ENCODE results near the gene HHLA2.

The HHLA2 gene

DNA sequence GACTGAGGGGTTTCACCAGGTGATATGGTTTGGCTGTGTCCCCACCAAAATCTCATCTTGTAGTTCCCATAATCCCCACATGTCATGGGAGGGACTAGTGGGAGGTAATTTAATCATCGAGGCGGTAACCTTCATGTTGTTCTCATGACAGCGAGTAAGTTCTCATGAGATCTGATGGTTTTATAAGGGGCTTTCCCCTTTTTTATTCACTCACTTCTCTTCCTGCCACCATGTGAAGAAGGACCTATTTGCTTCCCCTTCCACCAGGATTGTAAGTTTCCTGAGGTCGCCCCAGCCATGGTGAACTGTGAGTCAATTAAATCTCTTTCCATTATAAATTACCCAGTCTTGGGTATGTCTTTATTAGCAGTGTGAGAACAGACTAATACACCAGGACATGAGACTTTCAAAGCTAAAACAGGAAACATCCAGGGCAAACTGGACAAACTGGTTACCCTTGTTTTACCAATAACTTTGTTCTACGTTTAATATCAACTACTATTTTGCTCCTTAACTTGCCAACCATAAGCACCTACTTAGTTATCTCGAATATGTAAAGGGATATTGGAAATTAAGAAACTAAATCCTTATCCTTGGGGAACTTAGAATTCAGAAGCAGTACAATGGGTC lies 115.9 kb downstream of the HHLA2 start:
- in situ Hi-C loops (cut with MboI; ENCODE audit: low sequenced_read_pairs), result loop anchor here (25.0 kb wide), 1 partner anchor 475 kb away; no protein-coding TSS in a partner anchor

- in situ Hi-C loops (cut with MboI; ENCODE audit: low sequenced_read_pairs), result loop anchor here (25.0 kb wide), 1 partner anchor 477 kb away; no protein-coding TSS in a partner anchor
These were observed 117.7 kb downstream of the HHLA2 start for GRCh38 chr3:108414007-108414406.

- in situ Hi-C loops (cut with MboI; ENCODE audit: low sequenced_read_pairs), result loop anchor here (25.0 kb wide), 1 partner anchor 478 kb away; no protein-coding TSS in a partner anchor
These were observed 119.3 kb downstream of the HHLA2 start for GRCh38 chr3:108415661-108416060.

GRCh38 chr3:108416111-108416869 lies 119.9 kb downstream of the HHLA2 start:
- in situ Hi-C loops (cut with MboI; ENCODE audit: low sequenced_read_pairs), result loop anchor here (25.0 kb wide), 1 partner anchor 479 kb away; no protein-coding TSS in a partner anchor

GRCh38 chr3:108420926-108421325 lies 124.6 kb downstream of the HHLA2 start:
- in situ Hi-C loops (cut with MboI; ENCODE audit: low sequenced_read_pairs), result loop anchor here (25.0 kb wide), 1 partner anchor 484 kb away; no protein-coding TSS in a partner anchor

Data from HL-60/S4 (cell line).